ENCODE data around the gene AP1S1. TPM values are rescaled to one million over a fixed set of nuclear protein-coding genes. Genes with fewer than 3 reads are reported as not detected.
"Not testable (repeated sequence)": the region's sequence is repeated elsewhere in the genome, so short reads cannot be mapped to it uniquely, and the experiment has no call there.

Gene AP1S1
- polyA plus RNA-seq, 6 donors from 2014 or later: 3.7 to 10.3 (median 4.9) TPM

DNA sequence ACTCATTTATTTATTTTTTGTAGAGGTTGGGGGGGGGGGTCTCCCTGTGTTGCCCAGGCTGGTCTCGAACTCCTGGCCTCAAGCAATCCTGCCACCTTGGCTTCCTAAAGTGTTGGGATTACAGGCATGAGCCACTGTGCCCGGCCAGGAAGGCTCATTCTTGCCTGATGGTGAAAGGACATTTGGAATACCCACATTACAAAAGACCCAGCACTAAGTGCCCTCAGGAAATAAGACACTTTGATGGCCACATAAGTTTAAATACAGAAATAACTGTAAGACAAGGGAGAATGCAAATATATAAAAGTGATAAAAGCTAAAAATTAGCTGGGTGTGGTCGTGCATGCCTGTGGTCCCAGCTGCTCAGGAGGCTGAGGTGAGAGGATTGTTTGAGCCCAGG is 35.4 kb upstream of the AP1S1 start:
- Mint-ChIP-seq H3K27me3 (peaks cover 0 to 22% (median 11%) of the 10 kb centered on the region in 3 donors), H3K4me3 (no peak overlapping the region), H3K36me3 (no peaks in the 10 kb centered on the region), H3K9me3 (no peaks in the 10 kb centered on the region), H3K4me1 (peaks cover 9 to 22% (median 12%) of the 10 kb centered on the region in 3 donors), H3K27ac (no peak overlapping the region)
- ATAC-seq (ENCODE audit: low read depth in 2 of 2) (no peak), DNase-seq (no peak)

DNA sequence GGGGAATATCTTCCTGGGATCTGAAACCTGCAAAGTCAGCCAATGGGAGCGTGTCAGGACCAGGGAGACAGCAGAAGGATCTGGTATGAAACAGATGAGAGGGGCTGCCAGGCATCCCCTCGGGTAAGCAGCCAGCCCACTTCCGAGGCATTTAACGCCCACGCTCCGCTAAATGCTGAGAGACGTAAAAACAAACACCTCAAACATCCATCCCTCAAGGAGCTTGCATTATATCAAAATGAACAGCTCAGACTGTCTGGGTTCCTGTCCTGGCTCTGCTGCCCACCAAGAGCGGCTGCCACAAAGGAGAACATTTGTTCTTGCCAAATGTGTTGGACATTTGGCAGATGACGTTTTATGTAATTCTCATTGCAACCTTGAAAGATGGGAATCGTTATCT is 34.4 kb upstream of the AP1S1 start:
- ATAC-seq (ENCODE audit: low read depth in 2 of 2) (no peak), DNase-seq (no peak)
- Mint-ChIP-seq H3K9me3 (no peaks in the 10 kb centered on the region), H3K36me3 (no peaks in the 10 kb centered on the region), H3K4me1 (peaks cover 9 to 27% (median 16%) of the 10 kb centered on the region in 3 donors), H3K27ac (peak overlapping the region in 1 of 6 donors; percentile 59), H3K4me3 (peak overlapping the region in 1 of 8 donors; percentile 29), H3K27me3 (peaks cover 3 to 27% (median 19%) of the 10 kb centered on the region in 3 donors)

DNA sequence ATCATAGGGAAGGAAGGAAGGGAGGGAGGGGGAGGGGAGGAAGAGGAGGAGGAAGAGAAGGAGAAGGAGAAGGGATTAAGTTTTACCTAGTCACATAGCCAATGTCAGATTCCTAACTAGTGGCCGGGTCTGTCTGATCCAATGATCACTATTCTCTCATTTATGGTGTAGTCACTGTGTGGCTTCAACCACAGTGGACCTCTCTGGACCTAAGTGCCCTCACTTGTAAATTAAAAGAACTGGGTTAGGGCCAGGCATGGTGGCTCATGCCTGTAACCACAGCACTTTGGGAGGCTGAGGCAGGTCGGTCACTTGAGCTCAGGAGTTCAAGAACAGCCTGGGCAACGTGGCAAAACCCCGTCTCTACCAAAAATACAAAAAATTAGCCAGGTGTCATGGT is 34.0 kb upstream of the AP1S1 start:
- no peak overlapping the region for H3K27ac Mint-ChIP-seq

DNA sequence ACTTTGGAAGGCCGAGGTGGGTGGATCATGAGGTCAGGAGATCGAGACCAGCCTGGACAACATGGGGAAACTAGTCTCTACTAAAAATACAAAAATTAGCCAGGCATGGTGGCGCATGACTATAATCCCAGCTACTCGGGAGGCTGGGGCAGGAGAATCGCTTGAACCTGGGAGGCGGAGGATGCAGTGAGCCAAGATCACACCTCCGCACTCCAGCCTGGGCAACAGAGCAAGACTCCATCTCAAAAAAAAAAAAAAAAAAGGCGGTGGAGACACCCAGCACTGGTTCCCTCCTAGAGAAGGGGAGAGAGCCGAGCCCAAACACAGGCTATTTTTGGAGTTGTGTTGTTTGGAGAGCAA is 32.7 kb upstream of the AP1S1 start:
- not testable (repeated sequence) for H3K36me3 Mint-ChIP-seq; H3K9me3 Mint-ChIP-seq; ATAC-seq (ENCODE audit: low read depth in 2 of 2); DNase-seq
- H3K27ac Mint-ChIP-seq: peak overlapping the region in 3 of 6 donors; percentile 57 to 98 (median 77)
- H3K27me3 Mint-ChIP-seq: peaks cover 6 to 43% (median 35%) of the 10 kb centered on the region in 3 donors
- H3K4me1 Mint-ChIP-seq: peaks cover 16 to 42% (median 28%) of the 10 kb centered on the region in 3 donors
- H3K4me3 Mint-ChIP-seq: peak overlapping the region in 7 of 8 donors; percentile 77 to 91 (median 87)

More for the DNA sequence above, 34.0 kb upstream of the AP1S1 start:
- Mint-ChIP-seq H3K9me3 (no peaks in the 10 kb centered on the region), H3K4me1 (peaks cover 9 to 29% (median 20%) of the 10 kb centered on the region in 3 donors), H3K27me3 (peaks cover 5 to 31% (median 23%) of the 10 kb centered on the region in 3 donors), H3K36me3 (no peaks in the 10 kb centered on the region), H3K4me3 (no peak overlapping the region)
- ATAC-seq (ENCODE audit: low read depth in 2 of 2) (no peak), DNase-seq (no peak)

DNA sequence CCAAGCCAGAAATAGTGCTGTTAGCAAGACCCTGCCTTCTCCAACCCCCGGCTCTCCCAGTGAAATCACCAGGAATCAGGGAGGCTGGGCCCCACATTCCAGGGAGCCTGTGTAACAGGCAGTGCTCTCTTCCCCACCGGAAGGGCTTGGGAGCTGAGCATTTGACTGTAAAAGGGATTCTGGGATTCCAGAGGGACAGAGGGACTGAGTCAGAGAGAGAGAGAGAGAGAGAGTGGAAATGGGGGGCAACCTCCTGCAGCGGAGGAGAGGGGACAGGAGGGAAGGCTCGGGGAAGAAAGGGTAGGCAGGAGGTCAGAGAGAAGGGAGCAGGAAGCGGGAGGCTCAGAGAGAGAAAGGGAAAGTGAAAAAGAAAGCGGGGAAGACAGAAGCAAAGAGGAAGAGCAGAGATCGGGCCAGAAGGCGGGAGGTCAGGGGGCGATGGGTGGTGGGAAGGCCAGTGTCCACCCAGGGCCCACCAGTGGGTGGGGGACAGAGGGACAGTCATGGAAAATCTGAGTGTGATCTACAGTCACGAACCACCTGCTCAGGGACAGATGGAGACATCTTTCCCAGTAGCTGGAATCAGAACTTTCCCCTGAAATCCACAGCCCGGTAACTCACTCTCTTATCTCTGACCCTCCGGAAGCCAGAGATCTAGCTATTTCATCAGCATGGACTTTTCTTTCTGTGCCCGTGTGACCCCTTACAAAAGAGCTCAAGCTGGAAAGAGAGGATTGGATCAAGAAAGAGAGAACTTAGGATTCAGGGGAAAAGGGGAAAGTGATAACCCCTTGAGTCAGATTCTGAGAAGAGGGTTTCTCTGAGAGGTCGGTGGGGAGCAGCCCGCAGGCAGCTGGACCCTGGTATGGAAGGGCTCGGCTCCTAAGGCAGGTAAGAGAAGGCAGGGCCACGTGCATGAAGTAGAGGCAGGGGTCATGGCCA is 32.0 kb upstream of the AP1S1 start:
- peaks cover 23 to 49% (median 35%) of the 10 kb centered on the region in 3 donors for H3K4me1 Mint-ChIP-seq
- peak overlapping the region; percentile 77 to 91 (median 88) for H3K4me3 Mint-ChIP-seq
- peak overlapping the region; percentile 66 to 98 (median 73) for H3K27ac Mint-ChIP-seq
- H3K27me3 Mint-ChIP-seq: peaks cover 12 to 48% (median 35%) of the 10 kb centered on the region in 3 donors
- DNase-seq (no peak), ATAC-seq (ENCODE audit: low read depth in 2 of 2) (peak; percentile 44 to 45)
- peaks cover 0 to 1% (median 0%) of the 10 kb centered on the region in 7 donors for H3K9me3 Mint-ChIP-seq
- H3K36me3 Mint-ChIP-seq: no peaks in the 10 kb centered on the region

DNA sequence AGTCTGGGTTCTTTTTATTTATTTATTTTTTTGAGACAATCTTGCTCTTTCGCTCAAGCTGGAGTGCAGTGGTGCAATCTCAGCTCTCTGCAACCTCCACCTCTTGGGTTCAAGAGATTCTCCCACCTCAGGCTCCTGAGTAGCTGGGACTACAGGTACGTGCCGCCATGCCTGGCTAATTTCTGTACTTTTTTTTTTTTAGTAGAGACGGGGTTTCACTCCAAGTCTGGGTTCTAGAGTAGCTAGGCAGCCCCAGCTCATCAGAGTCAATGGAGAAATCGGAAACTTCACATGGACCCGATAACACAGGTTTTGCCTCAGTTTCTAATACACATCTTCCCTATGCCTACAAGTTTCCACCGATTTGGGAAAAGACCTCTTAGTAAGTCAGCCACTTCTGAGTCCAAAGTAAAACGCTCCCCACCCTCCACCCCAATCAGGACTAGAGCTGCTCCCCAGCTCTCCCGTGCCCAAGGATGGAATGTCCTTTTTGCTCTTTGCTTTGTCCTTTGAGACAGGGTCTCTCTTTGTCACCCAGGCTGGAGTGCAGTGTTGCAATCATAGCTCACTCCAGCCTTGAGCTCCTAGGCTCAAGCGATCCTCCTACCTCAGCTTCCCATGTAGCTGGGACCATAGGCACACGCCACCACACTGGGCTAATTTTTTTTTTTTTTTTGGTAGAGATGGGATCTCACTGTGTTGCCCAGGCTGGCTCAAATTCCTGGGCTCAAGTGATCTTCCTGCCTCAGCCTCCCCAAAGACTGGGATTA is 31.2 kb upstream of the AP1S1 start:
- ATAC-seq (ENCODE audit: low read depth in 2 of 2) (no peak), DNase-seq (no peak)
- no peaks in the 10 kb centered on the region for H3K36me3 Mint-ChIP-seq
- H3K9me3 Mint-ChIP-seq: peaks cover 0 to 1% (median 0%) of the 10 kb centered on the region in 7 donors
- H3K4me1 Mint-ChIP-seq: peaks cover 23 to 50% (median 42%) of the 10 kb centered on the region in 3 donors
- H3K4me3 Mint-ChIP-seq: peak overlapping the region in 7 of 8 donors; percentile 35 to 90 (median 84)
- H3K27me3 Mint-ChIP-seq: peaks cover 12 to 50% (median 44%) of the 10 kb centered on the region in 3 donors
- H3K27ac Mint-ChIP-seq: peak overlapping the region in 2 of 6 donors; percentile 66 to 98

DNA sequence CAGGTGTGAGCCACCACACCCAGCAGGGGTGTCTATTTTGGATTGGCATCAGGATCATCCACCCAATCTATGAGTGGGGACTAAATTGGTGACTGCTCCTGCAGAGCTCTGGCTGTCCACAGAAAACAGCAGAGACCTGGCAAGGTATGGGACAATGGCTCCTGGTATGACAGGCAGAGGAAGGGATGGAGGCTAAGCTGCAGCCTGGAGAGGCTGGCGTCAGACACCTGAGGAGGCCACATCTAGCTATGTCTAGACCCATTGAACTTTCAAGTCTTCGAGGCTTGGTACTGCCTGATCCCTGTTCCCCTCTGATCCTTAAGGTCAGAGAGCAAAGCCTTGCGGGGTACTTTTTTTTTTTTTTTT is 30.6 kb upstream of the AP1S1 start:
- peaks cover 12 to 56% (median 44%) of the 10 kb centered on the region in 3 donors for H3K27me3 Mint-ChIP-seq
- H3K27ac Mint-ChIP-seq: no peak overlapping the region
- peak overlapping the region in 1 of 8 donors; percentile 22 for H3K4me3 Mint-ChIP-seq
- H3K4me1 Mint-ChIP-seq: peaks cover 23 to 50% (median 42%) of the 10 kb centered on the region in 3 donors
- DNase-seq: no peak
- ATAC-seq (ENCODE audit: low read depth in 2 of 2): no peak
- peaks cover 0 to 1% (median 0%) of the 10 kb centered on the region in 7 donors for H3K9me3 Mint-ChIP-seq
- no peaks in the 10 kb centered on the region for H3K36me3 Mint-ChIP-seq

DNA sequence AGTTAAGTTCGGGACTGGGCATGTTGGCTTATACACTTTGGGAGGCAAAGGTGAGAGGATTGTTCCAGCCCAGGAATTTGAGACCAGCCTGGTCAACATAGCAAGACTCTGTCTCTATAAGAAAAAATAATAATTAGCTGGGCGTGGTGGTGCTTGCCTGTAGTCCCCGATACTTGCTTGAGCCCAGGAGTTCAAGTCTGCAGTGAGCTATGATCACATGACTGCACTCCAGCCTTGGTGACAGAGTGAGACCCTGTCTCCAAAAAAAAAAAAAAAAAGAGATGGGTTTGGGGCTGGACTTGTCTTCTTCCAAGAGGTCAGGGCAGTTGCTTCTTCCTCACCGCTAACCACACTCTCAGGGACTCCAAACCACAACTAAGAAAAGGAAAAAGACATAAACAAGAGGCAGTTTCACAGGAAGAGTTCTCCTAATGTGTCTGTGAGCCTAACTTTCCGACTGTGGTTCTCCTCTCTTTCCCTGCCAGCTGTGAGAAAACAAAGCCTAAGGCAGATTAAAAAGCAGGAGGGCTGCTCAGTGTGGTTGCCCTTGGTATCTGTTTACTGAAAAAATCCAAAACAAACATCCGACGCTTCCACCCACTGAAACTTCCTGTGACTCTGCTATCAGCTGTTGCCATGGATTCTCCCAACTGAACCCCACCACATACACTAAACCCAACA is 29.8 kb upstream of the AP1S1 start:
- H3K9me3 Mint-ChIP-seq: peaks cover 0 to 1% (median 0%) of the 10 kb centered on the region in 7 donors
- no peaks in the 10 kb centered on the region for H3K36me3 Mint-ChIP-seq
- ATAC-seq (ENCODE audit: low read depth in 2 of 2) (no peak), DNase-seq (no peak)
- peak overlapping the region in 1 of 8 donors; percentile 45 for H3K4me3 Mint-ChIP-seq
- H3K4me1 Mint-ChIP-seq: peaks cover 23 to 50% (median 42%) of the 10 kb centered on the region in 3 donors
- H3K27me3 Mint-ChIP-seq: peaks cover 12 to 57% (median 49%) of the 10 kb centered on the region in 3 donors
- H3K27ac Mint-ChIP-seq: peak overlapping the region in 2 of 6 donors; percentile 42 to 48

DNA sequence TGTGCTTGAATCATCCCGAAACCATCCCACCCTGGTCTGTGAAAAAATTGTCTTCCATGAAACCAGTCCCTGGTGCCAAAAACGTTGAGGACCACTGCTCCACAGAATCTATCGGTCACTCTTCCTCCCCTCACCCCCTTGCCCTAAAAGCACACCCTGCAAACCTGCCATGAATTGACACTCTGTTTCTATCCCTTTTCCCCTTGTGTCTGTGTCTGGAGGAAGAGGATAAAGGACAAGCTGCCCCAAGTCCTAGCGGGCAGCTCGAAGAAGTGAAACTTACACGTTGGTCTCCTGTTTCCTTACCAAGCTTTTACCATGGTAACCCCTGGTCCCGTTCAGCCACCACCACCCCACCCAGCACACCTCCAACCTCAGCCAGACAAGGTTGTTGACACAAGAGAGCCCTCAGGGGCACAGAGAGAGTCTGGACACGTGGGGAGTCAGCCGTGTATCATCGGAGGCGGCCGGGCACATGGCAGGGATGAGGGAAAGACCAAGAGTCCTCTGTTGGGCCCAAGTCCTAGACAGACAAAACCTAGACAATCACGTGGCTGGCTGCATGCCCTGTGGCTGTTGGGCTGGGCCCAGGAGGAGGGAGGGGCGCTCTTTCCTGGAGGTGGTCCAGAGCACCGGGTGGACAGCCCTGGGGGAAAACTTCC is 28.2 kb upstream of the AP1S1 start:
- Mint-ChIP-seq H3K4me1 (peaks cover 23 to 46% (median 42%) of the 10 kb centered on the region in 3 donors), H3K9me3 (peaks cover 0 to 1% (median 0%) of the 10 kb centered on the region in 7 donors), H3K36me3 (no peaks in the 10 kb centered on the region), H3K4me3 (peak overlapping the region in 4 of 8 donors; percentile 7 to 74 (median 50)), H3K27ac (peak overlapping the region in 1 of 6 donors; percentile 34), H3K27me3 (peaks cover 12 to 61% (median 60%) of the 10 kb centered on the region in 3 donors)
- ATAC-seq (ENCODE audit: low read depth in 2 of 2): peak in 1 of 2 donors; percentile 65
- DNase-seq: no peak

DNA sequence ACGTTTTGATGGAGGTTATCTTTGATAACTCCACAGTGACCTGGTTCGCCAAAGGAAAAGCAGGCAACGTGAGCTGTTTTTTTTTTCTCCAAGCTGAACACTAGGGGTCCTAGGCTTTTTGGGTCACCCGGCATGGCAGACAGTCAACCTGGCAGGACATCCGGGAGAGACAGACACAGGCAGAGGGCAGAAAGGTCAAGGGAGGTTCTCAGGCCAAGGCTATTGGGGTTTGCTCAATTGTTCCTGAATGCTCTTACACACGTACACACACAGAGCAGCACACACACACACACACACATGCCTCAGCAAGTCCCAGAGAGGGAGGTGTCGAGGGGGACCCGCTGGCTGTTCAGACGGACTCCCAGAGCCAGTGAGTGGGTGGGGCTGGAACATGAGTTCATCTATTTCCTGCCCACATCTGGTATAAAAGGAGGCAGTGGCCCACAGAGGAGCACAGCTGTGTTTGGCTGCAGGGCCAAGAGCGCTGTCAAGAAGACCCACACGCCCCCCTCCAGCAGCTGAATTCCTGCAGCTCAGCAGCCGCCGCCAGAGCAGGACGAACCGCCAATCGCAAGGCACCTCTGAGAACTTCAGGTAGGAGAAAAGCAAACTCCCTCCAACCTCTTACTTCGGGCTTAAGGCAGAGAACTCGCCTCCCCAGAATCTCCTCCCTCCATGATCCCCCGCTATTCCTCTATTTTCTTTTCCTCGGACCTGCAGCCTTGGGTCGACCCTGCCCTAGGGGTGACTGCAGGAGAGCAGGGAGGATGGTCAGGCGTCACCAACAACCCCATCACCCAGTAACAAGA is 27.4 kb upstream of the AP1S1 start, which contains the start of gene SERPINE1:
SERPINE1 (plus strand) TSS at position 454 of the 809 bp plus-strand sequence. CDS start 1,290 bp downstream, outside the sequence.
- H3K36me3 Mint-ChIP-seq: no peaks in the 10 kb centered on the region
- H3K27ac Mint-ChIP-seq: peak within 1 kb of the TSS in 3 of 6 donors; percentile 34 to 84 (median 58)
- peak within 1 kb of the TSS in 6 of 8 donors; percentile 7 to 74 (median 52) for H3K4me3 Mint-ChIP-seq
- ATAC-seq (ENCODE audit: low read depth in 2 of 2) (peak; percentile 52 to 66), DNase-seq (no peak)
- peaks cover 0 to 1% (median 0%) of the 10 kb centered on the region in 7 donors for H3K9me3 Mint-ChIP-seq
- peaks cover 14 to 62% (median 60%) of the 10 kb centered on the region in 3 donors for H3K27me3 Mint-ChIP-seq
- peaks cover 22 to 43% (median 41%) of the 10 kb centered on the region in 3 donors for H3K4me1 Mint-ChIP-seq

DNA sequence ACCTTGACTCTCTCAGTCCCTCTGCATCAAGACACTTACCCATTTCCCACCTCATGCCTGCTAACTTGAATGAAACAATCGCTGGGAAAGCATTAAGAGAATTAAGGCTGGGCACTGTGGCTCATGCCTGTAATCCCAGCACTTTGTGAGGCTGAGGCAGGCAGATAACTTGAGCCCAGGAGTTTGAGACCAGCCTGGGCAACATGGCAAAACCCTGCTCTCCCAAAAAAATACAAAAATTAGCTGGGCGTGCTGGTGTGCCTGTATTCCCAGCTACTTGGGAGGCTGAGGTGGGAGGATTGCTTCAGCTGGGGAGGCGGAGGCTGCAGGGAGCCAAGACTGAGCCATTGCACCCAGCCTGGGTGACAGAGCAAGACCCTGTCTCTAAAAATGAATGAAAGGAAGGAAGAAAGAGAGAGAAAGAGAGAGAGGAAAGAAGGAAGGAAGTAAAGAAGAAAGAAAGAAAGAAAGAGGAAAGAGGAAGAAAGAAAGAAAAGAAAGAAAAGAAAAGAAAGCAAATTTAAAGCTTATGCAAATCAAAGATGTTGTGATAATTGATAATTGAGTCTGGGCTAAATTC is 26.7 kb upstream of the AP1S1 start:
- Mint-ChIP-seq H3K27ac (no peak overlapping the region), H3K36me3 (no peaks in the 10 kb centered on the region), H3K4me1 (peaks cover 15 to 36% (median 34%) of the 10 kb centered on the region in 3 donors), H3K27me3 (peaks cover 19 to 62% (median 60%) of the 10 kb centered on the region in 3 donors), H3K9me3 (peaks cover 0 to 1% (median 0%) of the 10 kb centered on the region in 7 donors), H3K4me3 (peak overlapping the region in 4 of 8 donors; percentile 39 to 74 (median 62))
- DNase-seq (no peak), ATAC-seq (ENCODE audit: low read depth in 2 of 2) (no peak)

Data from naive B cell (primary cell).